ENCODE results near the gene PDCD2L. TPM values are rescaled to one million over a fixed set of nuclear protein-coding genes. Genes with fewer than 3 reads are reported as not detected.
A peak's percentile ranks its signal among the peaks of the same experiment; 100 is the strongest.
"Not testable (repeated sequence)": the region's sequence is repeated elsewhere in the genome, so short reads cannot be mapped to it uniquely, and the experiment has no call there.

Gene PDCD2L
- total RNA-seq, 2 experiments from 2014 or later, result 8.0 to 9.7 TPM

GRCh38 chr19:34430738-34431625 is 26.8 kb downstream of the PDCD2L start:
- Mint-ChIP-seq H3K9me3 (no peaks in the 10 kb centered on the region), H3K4me1 (peaks cover 35% of the 10 kb centered on the region), H3K27ac (peak overlapping the region; percentile 55), H3K36me3 (ENCODE audit: low read depth) (peaks cover 45% of the 10 kb centered on the region), H3K4me3 (peak overlapping the region; percentile 97), H3K27me3 (no peaks in the 10 kb centered on the region)
- peak; percentile 53 for DNase-seq
- ChIA-PET POLR2A (interaction anchor here (0.7 to 1.6 kb wide), 8 partner anchors 9 to 81 kb away, joined by 3 to 7 read pairs (median 4); partner anchors contain the start of gene PDCD2L), CTCF (interaction anchor here (0.6 to 1.5 kb wide), 17 partner anchors 13 to 257 kb away, joined by 3 to 8 read pairs (median 4); partner anchors contain the start of genes GPI and PDCD2L)

GRCh38 chr19:34431681-34432402 is 27.6 kb downstream of the PDCD2L start:
- no peak overlapping the region for H3K4me3 Mint-ChIP-seq
- ChIA-PET POLR2A (interaction anchor here (0.7 to 0.8 kb wide), 2 partner anchors 12 to 82 kb away, joined by 3 read pairs; no protein-coding TSS in a partner anchor), CTCF (interaction anchor here (0.6 to 1.3 kb wide), 3 partner anchors 15 to 73 kb away, joined by 3 to 4 read pairs (median 4); no protein-coding TSS in a partner anchor)
- peaks cover 35% of the 10 kb centered on the region for H3K4me1 Mint-ChIP-seq
- H3K9me3 Mint-ChIP-seq, result no peaks in the 10 kb centered on the region
- no peak overlapping the region for H3K27ac Mint-ChIP-seq
- peaks cover 49% of the 10 kb centered on the region for H3K36me3 Mint-ChIP-seq (ENCODE audit: low read depth)
- H3K27me3 Mint-ChIP-seq, result no peaks in the 10 kb centered on the region
- DNase-seq, result no peak

GRCh38 chr19:34432797-34433196 is 28.6 kb downstream of the PDCD2L start:
- Mint-ChIP-seq H3K4me1 (peaks cover 34% of the 10 kb centered on the region), H3K9me3 (no peaks in the 10 kb centered on the region), H3K36me3 (ENCODE audit: low read depth) (peaks cover 53% of the 10 kb centered on the region), H3K27ac (no peak overlapping the region), H3K27me3 (no peaks in the 10 kb centered on the region), H3K4me3 (no peak overlapping the region)
- DNase-seq, result no peak
- POLR2A ChIA-PET, result no interaction called here
- CTCF ChIA-PET, result no interaction called here

- ChIA-PET CTCF (no interaction called here), POLR2A (no interaction called here)
- Mint-ChIP-seq H3K27ac (no peak overlapping the region), H3K9me3 (no peaks in the 10 kb centered on the region), H3K4me1 (peaks cover 7% of the 10 kb centered on the region), H3K27me3 (no peaks in the 10 kb centered on the region), H3K4me3 (no peak overlapping the region), H3K36me3 (ENCODE audit: low read depth) (peaks cover 67% of the 10 kb centered on the region)
- no peak for DNase-seq
These were observed 32.5 kb downstream of the PDCD2L start for GRCh38 chr19:34436716-34437115.

- peaks cover 72% of the 10 kb centered on the region for H3K36me3 Mint-ChIP-seq (ENCODE audit: low read depth)
- ChIA-PET POLR2A (no interaction called here), CTCF (no interaction called here)
- no peaks in the 10 kb centered on the region for H3K27me3 Mint-ChIP-seq
- no peak overlapping the region for H3K4me3 Mint-ChIP-seq
- peaks cover 4% of the 10 kb centered on the region for H3K4me1 Mint-ChIP-seq
- H3K9me3 Mint-ChIP-seq, result no peaks in the 10 kb centered on the region
- peak overlapping the region; percentile 14 for H3K27ac Mint-ChIP-seq
- no peak for DNase-seq
These were observed 44.0 kb downstream of the PDCD2L start for GRCh38 chr19:34448191-34448590.

- Mint-ChIP-seq H3K27me3 (no peaks in the 10 kb centered on the region), H3K9me3 (no peaks in the 10 kb centered on the region), H3K4me3 (no peak overlapping the region), H3K36me3 (ENCODE audit: low read depth) (peaks cover 57% of the 10 kb centered on the region), H3K27ac (no peak overlapping the region), H3K4me1 (peaks cover 11% of the 10 kb centered on the region)
- CTCF ChIA-PET, result no interaction called here
- POLR2A ChIA-PET, result interaction anchor here (0.7 to 1.5 kb wide), 2 partner anchors 9 to 17 kb away, joined by 3 read pairs; no protein-coding TSS in a partner anchor
- DNase-seq, result no peak
These were observed 48.5 kb downstream of the PDCD2L start for GRCh38 chr19:34452723-34453122.

- Mint-ChIP-seq H3K4me3 (no peak overlapping the region), H3K27me3 (no peaks in the 10 kb centered on the region), H3K36me3 (ENCODE audit: low read depth) (peaks cover 56% of the 10 kb centered on the region), H3K27ac (no peak overlapping the region), H3K4me1 (peaks cover 11% of the 10 kb centered on the region), H3K9me3 (no peaks in the 10 kb centered on the region)
- ChIA-PET POLR2A (no interaction called here), CTCF (no interaction called here)
- DNase-seq, result no peak
These were observed 49.9 kb downstream of the PDCD2L start for GRCh38 chr19:34454091-34454490.

- H3K4me3 Mint-ChIP-seq, result no peak overlapping the region
- peaks cover 12% of the 10 kb centered on the region for H3K4me1 Mint-ChIP-seq
- no peak overlapping the region for H3K27ac Mint-ChIP-seq
- H3K9me3 Mint-ChIP-seq, result no peaks in the 10 kb centered on the region
- H3K27me3 Mint-ChIP-seq, result no peaks in the 10 kb centered on the region
- CTCF ChIA-PET, result no interaction called here
- H3K36me3 Mint-ChIP-seq (ENCODE audit: low read depth), result peaks cover 56% of the 10 kb centered on the region
- DNase-seq, result no peak
- POLR2A ChIA-PET, result no interaction called here
These were observed 50.5 kb downstream of the PDCD2L start for GRCh38 chr19:34454685-34455084.

- not testable (repeated sequence) for DNase-seq
- peaks cover 60% of the 10 kb centered on the region for H3K36me3 Mint-ChIP-seq (ENCODE audit: low read depth)
These were observed 51.7 kb downstream of the PDCD2L start for GRCh38 chr19:34455783-34456480.

GRCh38 chr19:34457446-34457845 is 53.2 kb downstream of the PDCD2L start:
- Mint-ChIP-seq H3K36me3 (ENCODE audit: low read depth) (peaks cover 67% of the 10 kb centered on the region), H3K27ac (no peak overlapping the region), H3K4me3 (no peak overlapping the region), H3K9me3 (no peaks in the 10 kb centered on the region), H3K27me3 (no peaks in the 10 kb centered on the region), H3K4me1 (peaks cover 12% of the 10 kb centered on the region)
- CTCF ChIA-PET, result no interaction called here
- POLR2A ChIA-PET, result no interaction called here
- DNase-seq, result no peak

More at GRCh38 chr19:34455783-34456480, 51.7 kb downstream of the PDCD2L start:
- H3K4me3 Mint-ChIP-seq, H3K9me3 Mint-ChIP-seq, H3K27me3 Mint-ChIP-seq, H3K27ac Mint-ChIP-seq, CTCF ChIA-PET, POLR2A ChIA-PET: not testable (repeated sequence)
- peaks cover 12% of the 10 kb centered on the region for H3K4me1 Mint-ChIP-seq

GRCh38 chr19:34458677-34459076 is 54.5 kb downstream of the PDCD2L start:
- Mint-ChIP-seq H3K27ac (no peak overlapping the region), H3K9me3 (no peaks in the 10 kb centered on the region), H3K4me1 (peaks cover 7% of the 10 kb centered on the region), H3K36me3 (ENCODE audit: low read depth) (peaks cover 69% of the 10 kb centered on the region), H3K4me3 (no peak overlapping the region), H3K27me3 (no peaks in the 10 kb centered on the region)
- CTCF ChIA-PET, result interaction anchor here (1.5 kb wide), 1 partner anchor 15 kb away, joined by 3 read pairs; no protein-coding TSS in a partner anchor
- no peak for DNase-seq
- POLR2A ChIA-PET, result interaction anchor here (1.2 kb wide), 1 partner anchor 9 kb away, joined by 3 read pairs; no protein-coding TSS in a partner anchor

- H3K27ac Mint-ChIP-seq, result peak overlapping the region; percentile 13
- H3K27me3 Mint-ChIP-seq, result no peaks in the 10 kb centered on the region
- CTCF ChIA-PET, result interaction anchor here (1.5 kb wide), 1 partner anchor 16 kb away, joined by 3 read pairs; no protein-coding TSS in a partner anchor
- H3K36me3 Mint-ChIP-seq (ENCODE audit: low read depth), result peaks cover 63% of the 10 kb centered on the region
- POLR2A ChIA-PET, result interaction anchor here (0.8 to 1.2 kb wide), 2 partner anchors 10 to 32 kb away, joined by 3 read pairs; partner anchors contain the start of gene UBA2
- H3K4me3 Mint-ChIP-seq, result no peak overlapping the region
- no peak for DNase-seq
- H3K4me1 Mint-ChIP-seq, result peaks cover 1% of the 10 kb centered on the region
- H3K9me3 Mint-ChIP-seq, result no peaks in the 10 kb centered on the region
These were observed 55.4 kb downstream of the PDCD2L start for GRCh38 chr19:34459614-34460013.

Data from activated CD4-positive, alpha-beta memory T cell treated with anti-CD3 and anti-CD28 coated beads, Interleukin-2, amount 10 ng/mL, durations not matched to agents 7 days and 5 days (primary cell).